GM12878 (cell line): ENCODE data around the gene MPRIP. TPM values are rescaled to one million over a fixed set of nuclear protein-coding genes. Genes with fewer than 3 reads are reported as not detected.

Experiments
- ATAC-seq: fragments of 200-7000 bp; cut with Tn5 transposase; 3 replicates; pipeline ENCODE4 v1.9.1; 2020; ENCODE audit warnings: mild to moderate bottlenecking, moderate library complexity
- BruUV-seq: library from RNA; stranded (reverse); fragments of 400-500 nt; replicated peaks from 2 replicates; lab custom pipeline; 2021; lab: Mats Ljungman, UMichigan
- CTCF ChIA-PET: fragments of 300-600 bp; sonication (Branson Sonifier 250); formaldehyde crosslinking; extraction: SDS; loops from one replicate; lab custom pipeline; 2021; ENCODE audit warnings: inconsistent platforms; lab: Yijun Ruan, JAX
- POLR2A ChIA-PET: fragments of 350-600 bp; formaldehyde crosslinking; extraction: SDS; loops from one replicate; lab custom pipeline; 2021; ENCODE audit warnings: inconsistent platforms; lab: Charles Lee
- RAD21 ChIA-PET: fragments of 300-600 bp; sonication (Branson Sonifier 250); formaldehyde crosslinking; loops from one replicate; lab custom pipeline; 2023; ENCODE audit warnings: antibody characterized with exemption; ENCODE audit not compliant: unreplicated experiment; lab: Charles Lee
- SMC1A ChIA-PET: fragments of 300-600 bp; sonication (Branson Sonifier 250); formaldehyde crosslinking; loops from one replicate; lab custom pipeline; 2023; ENCODE audit not compliant: unreplicated experiment, uncharacterized antibody; lab: Charles Lee
- DNase-seq: peaks from one replicate; pipeline ENCODE4 v3.0.0-alpha.2; 2011; ENCODE audit warnings: low read depth, low spot score
- FAIRE-seq: peaks from 3 replicates; lab custom pipeline; 2011; peaks lifted over from hg19 to GRCh38; lab: Jason Lieb, UNC
- H2AFZ ChIP-seq: 2 replicates; pipeline ENCODE4 v1.6.0; 2011; ENCODE audit warnings: low read depth, low read length, control low read depth; ENCODE audit not compliant: control insufficient read depth
- H3K27ac ChIP-seq: 2 replicates; pipeline ENCODE4 v1.5.1; 2011; ENCODE audit warnings: control low read depth; ENCODE audit not compliant: control insufficient read depth, insufficient read depth
- H3K27me3 ChIP-seq, 2 experiments: replicated peaks in 1 of 2; 2 replicates each; pipeline versions ENCODE4 v1.6.0 to v1.6.1; 2011; ENCODE audit warnings: low read length in 1 of 2; ENCODE audit not compliant: control insufficient read depth in 2 of 2, insufficient read depth in 2 of 2
- H3K36me3 ChIP-seq, 2 experiments: 2 replicates each; pipeline ENCODE4 v1.5.1; 2011; ENCODE audit warnings: low read length in 1 of 2; ENCODE audit not compliant: control insufficient read depth in 2 of 2, insufficient read depth in 2 of 2
- H3K4me1 ChIP-seq: 2 replicates; pipeline ENCODE4 v1.6.1; 2011; ENCODE audit warnings: mild to moderate bottlenecking, low read length, moderate library complexity, mixed read lengths; ENCODE audit not compliant: control insufficient read depth, insufficient read depth
- H3K4me2 ChIP-seq: 2 replicates; pipeline ENCODE4 v1.6.0; 2011; ENCODE audit warnings: control low read depth; ENCODE audit not compliant: control insufficient read depth, insufficient read depth
- H3K4me3 ChIP-seq: fragments of 200-600 bp; sonication (generic); 2 replicates; pipeline ENCODE4 v1.5.1; 2016
- H3K79me2 ChIP-seq: 2 replicates; pipeline ENCODE4 v1.6.0; 2011; ENCODE audit warnings: low read length; ENCODE audit not compliant: control insufficient read depth, insufficient read depth
- H3K9ac ChIP-seq: 2 replicates; pipeline ENCODE4 v1.8.0; 2011; ENCODE audit warnings: low read length, control low read depth, mixed read lengths; ENCODE audit not compliant: control insufficient read depth, insufficient read depth
- H3K9me3 ChIP-seq: replicated peaks from 3 replicates; pipeline ENCODE4 v1.5.1; 2011; ENCODE audit warnings: mild to moderate bottlenecking, low read length; ENCODE audit not compliant: control insufficient read depth, insufficient read depth
- H4K20me1 ChIP-seq: 2 replicates; pipeline ENCODE4 v1.6.0; 2011; ENCODE audit not compliant: control insufficient read depth, insufficient read depth
- HCFC1 ChIP-seq: fragments of 150-350 bp; IDR thresholded peaks from 2 replicates; pipeline ENCODE4 v1.6.1; 2014; ENCODE audit warnings: low read length
- KDM1A ChIP-seq: fragments of 200-600 bp; sonication (generic); IDR thresholded peaks from 2 replicates; pipeline ENCODE4 v1.6.1; 2016; ENCODE audit warnings: borderline replicate concordance
- SMARCA5 ChIP-seq: fragments of 450-650 bp; IDR thresholded peaks from 2 replicates; pipeline ENCODE4 v1.6.1; 2017; ENCODE audit warnings: mild to moderate bottlenecking
- SREBF2 ChIP-seq: IDR thresholded peaks from 2 replicates; pipeline ENCODE4 v1.6.1; 2012; ENCODE audit warnings: mild to moderate bottlenecking, low read length
- TCF3 ChIP-seq: IDR thresholded peaks from 2 replicates; pipeline ENCODE4 v1.6.1; 2012; ENCODE audit warnings: low read depth, mild to moderate bottlenecking, low read length, borderline replicate concordance; ENCODE audit not compliant: insufficient read depth
- TCF7 ChIP-seq: IDR thresholded peaks from 2 replicates; pipeline ENCODE4 v1.6.1; 2014; ENCODE audit warnings: antibody characterized with exemption, borderline replicate concordance
- WGBS: methylation state at CpG from one replicate; pipeline ENCODE4 v1.1.6; 2016; ENCODE audit warnings: low lambda C conversion rate; ENCODE audit not compliant: insufficient replicate concordance, insufficient coverage; ENCODE audit errors: missing lambda C conversion rate; 5-methylcytosine and 5-hydroxymethylcytosine counted together
- in situ Hi-C: fragments of 300-500 bp; cut with MboI; formaldehyde crosslinking; loops from 9 replicates; pipeline ENCODE4 v1.14.3; 2018; ENCODE audit warnings: mixed read lengths
- intact Hi-C: fragments of 100-400 bp; cut with micrococcal nuclease; formaldehyde crosslinking; loops from one replicate; pipeline ENCODE4 v1.14.2; 2022; ENCODE audit not compliant: unreplicated experiment
- polyA plus RNA-seq, 11 experiments: library from polyadenylated mRNA; depleted of rRNA in 4 of 11; unstranded in 6 of 11; stranded (reverse) in 5 of 11; fragments of >200 nt; fragmentation: Nextera tagmentation in 4 of 11; fragmentation: Illumina TruSeq in 1 of 11; extraction: Ambion mirVana in 4 of 11; extraction: Trizol in 1 of 11; gene quantifications; 1 replicate in 1 of 11; 2 replicates in 10 of 11; pipeline versions ENCODE4 v1.2.1 to v1.2.3, GENCODE V29; 2011 to 2016; ENCODE audit warnings: inconsistent platforms in 2 of 11, missing spikeins in 2 of 11, low read depth in 1 of 11
- total RNA-seq, 4 experiments: library from RNA; depleted of rRNA in 3 of 4; stranded (reverse); fragments of >200 nt in 3 of 4; fragmentation: Illumina TruSeq in 1 of 4; extraction: Trizol in 1 of 4; gene quantifications; 2 replicates each; pipeline versions ENCODE4 v1.2.1 to v1.2.3, GENCODE V29; 2013 to 2021
- TF ChIP-seq, protein P1 (sequence below): fragments of 450-650 bp; formaldehyde crosslinking; IDR thresholded peaks from 2 replicates; pipeline ENCODE4 v1.5.0; 2022; ENCODE audit warnings: mild to moderate bottlenecking, missing genetic modification characterization
- TF ChIP-seq, protein P2 (sequence below): IDR thresholded peaks from 2 replicates; pipeline ENCODE4 v1.6.1; 2012; ENCODE audit warnings: low read length, inconsistent platforms

MPRIP gene
- total and polyA plus RNA-seq, 10 of the 15 experiments (the other 5 are each of a cell fraction or from before 2014, with no cell fraction given), result 16.5 to 168 (median 71.7) TPM

DNA sequence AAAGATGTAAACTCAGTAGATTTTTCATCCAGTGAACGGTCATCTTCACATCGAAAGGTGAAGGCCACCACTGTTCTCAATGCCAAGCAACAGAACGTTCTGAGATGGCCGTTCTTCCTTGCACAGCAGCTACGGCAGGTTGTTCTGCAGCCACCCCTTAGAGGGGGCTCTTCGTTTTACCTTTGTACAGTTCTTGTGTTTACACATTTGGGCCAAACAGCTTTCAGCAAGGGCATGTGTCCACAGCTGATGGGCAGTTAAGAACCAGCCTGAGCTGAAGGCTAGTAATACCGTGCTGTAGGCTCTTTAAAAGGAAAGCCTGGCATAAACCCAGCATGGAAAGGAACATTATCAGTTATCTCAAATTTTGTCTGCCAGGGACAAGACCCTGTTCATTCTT lies 147.9 kb downstream of the MPRIP start (continued):
- TF ChIP-seq, protein P1, sequence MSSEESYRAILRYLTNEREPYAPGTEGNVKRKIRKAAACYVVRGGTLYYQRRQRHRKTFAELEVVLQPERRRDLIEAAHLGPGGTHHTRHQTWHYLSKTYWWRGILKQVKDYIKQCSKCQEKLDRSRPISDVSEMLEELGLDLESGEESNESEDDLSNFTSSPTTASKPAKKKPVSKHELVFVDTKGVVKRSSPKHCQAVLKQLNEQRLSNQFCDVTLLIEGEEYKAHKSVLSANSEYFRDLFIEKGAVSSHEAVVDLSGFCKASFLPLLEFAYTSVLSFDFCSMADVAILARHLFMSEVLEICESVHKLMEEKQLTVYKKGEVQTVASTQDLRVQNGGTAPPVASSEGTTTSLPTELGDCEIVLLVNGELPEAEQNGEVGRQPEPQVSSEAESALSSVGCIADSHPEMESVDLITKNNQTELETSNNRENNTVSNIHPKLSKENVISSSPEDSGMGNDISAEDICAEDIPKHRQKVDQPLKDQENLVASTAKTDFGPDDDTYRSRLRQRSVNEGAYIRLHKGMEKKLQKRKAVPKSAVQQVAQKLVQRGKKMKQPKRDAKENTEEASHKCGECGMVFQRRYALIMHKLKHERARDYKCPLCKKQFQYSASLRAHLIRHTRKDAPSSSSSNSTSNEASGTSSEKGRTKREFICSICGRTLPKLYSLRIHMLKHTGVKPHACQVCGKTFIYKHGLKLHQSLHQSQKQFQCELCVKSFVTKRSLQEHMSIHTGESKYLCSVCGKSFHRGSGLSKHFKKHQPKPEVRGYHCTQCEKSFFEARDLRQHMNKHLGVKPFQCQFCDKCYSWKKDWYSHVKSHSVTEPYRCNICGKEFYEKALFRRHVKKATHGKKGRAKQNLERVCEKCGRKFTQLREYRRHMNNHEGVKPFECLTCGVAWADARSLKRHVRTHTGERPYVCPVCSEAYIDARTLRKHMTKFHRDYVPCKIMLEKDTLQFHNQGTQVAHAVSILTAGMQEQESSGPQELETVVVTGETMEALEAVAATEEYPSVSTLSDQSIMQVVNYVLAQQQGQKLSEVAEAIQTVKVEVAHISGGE (CRISPR knock-in tag), result no peak
- no peak for TF ChIP-seq TCF7
- no peak for TF ChIP-seq SMARCA5

DNA sequence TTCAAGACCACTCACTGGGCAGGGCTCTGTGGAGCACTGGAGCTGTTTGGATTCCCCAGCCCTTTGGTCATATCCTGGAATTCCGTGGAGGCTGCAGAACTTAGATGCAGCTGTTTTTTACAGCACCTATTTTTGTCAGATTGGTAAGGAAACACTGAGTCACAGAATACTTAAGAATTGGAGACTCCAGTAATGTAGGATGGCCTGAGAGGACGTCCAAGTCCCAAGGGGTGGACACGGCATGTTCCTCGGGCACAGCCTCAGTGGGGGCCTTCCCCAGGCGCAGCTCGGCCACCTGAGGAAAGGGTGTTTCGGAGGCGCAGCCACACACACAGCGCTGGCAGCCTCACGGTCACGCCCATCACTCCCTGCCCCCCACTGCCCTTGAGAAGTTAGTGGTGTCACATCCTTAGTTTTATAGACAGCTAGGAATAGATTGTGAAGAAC lies 149.1 kb downstream of the MPRIP start:
- intact Hi-C loops, result loop anchor here (5.0 kb wide), 1 partner anchor 44 kb away; no protein-coding TSS in a partner anchor
- ChIA-PET CTCF (interaction anchor here (1.2 kb wide), 1 partner anchor 49 kb away, joined by 3 read pairs; no protein-coding TSS in a partner anchor), POLR2A (interaction anchor here (0.8 kb wide), 1 partner anchor 14 kb away, joined by 4 read pairs; the partner anchor contains the start of gene PLD6)

More for the DNA sequence above, 149.1 kb downstream of the MPRIP start:
- no peak for ATAC-seq
- H3K79me2 ChIP-seq, result no peaks in the 10 kb centered on the region
- no peak overlapping the region for H3K27ac ChIP-seq
- no peaks in the 10 kb centered on the region for H3K27me3 ChIP-seq
- no peak overlapping the region for H2AFZ ChIP-seq
- H3K4me2 ChIP-seq, result no peak overlapping the region
- H4K20me1 ChIP-seq, result no peaks in the 10 kb centered on the region
- no peak for FAIRE-seq
- ChIA-PET SMC1A (interaction anchor here (1.4 to 2.5 kb wide), 2 partner anchors 9 to 10 kb away, joined by 6 to 8 read pairs; no protein-coding TSS in a partner anchor), RAD21 (interaction anchor here (1.1 to 2.0 kb wide), 3 partner anchors 10 to 14 kb away, joined by 3 to 10 read pairs (median 3); no protein-coding TSS in a partner anchor)
- no peaks in the 10 kb centered on the region for H3K9me3 ChIP-seq
- in situ Hi-C loops, result no loop called here
- 96% methylated on average over 11 of the region's 11 CpGs for WGBS
- H3K4me3 ChIP-seq, result no peak overlapping the region
- no TSS peak for BruUV-seq
- no peak overlapping the region for H3K9ac ChIP-seq
- TF ChIP-seq TCF3, result no peak
- no peak for TF ChIP-seq SREBF2
- TF ChIP-seq HCFC1, result no peak
- TF ChIP-seq, protein P2, sequence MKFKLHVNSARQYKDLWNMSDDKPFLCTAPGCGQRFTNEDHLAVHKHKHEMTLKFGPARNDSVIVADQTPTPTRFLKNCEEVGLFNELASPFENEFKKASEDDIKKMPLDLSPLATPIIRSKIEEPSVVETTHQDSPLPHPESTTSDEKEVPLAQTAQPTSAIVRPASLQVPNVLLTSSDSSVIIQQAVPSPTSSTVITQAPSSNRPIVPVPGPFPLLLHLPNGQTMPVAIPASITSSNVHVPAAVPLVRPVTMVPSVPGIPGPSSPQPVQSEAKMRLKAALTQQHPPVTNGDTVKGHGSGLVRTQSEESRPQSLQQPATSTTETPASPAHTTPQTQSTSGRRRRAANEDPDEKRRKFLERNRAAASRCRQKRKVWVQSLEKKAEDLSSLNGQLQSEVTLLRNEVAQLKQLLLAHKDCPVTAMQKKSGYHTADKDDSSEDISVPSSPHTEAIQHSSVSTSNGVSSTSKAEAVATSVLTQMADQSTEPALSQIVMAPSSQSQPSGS, result no peak
- TF ChIP-seq KDM1A, result no peak
- TF ChIP-seq, all 136 proteins: peak for 0
- Histone ChIP-seq H3K4me1 (peaks cover 12% of the 10 kb centered on the region), H3K36me3 (peaks cover 0 to 3% of the 10 kb centered on the region in 2 experiments; a peak in 2 of 4 replicates)
- DNase-seq, result no peak
